Activated naive CD4-positive, alpha-beta T cell treated with anti-CD3 and anti-CD28 coated beads, Interleukin-2, amount 50 U/mL, for 16 hours (primary cell): ENCODE data around the gene RELN.

Source experiments
- DNase-seq: peaks from one replicate; pipeline ENCODE4 v3.0.0-alpha.2; 2020

The RELN gene

GRCh38 chr7:103889451-103889850 lies 100.0 kb downstream of the RELN start:
- no peak for DNase-seq

- DNase-seq, result no peak
Measured at GRCh38 chr7:103888603-103889153, 100.8 kb downstream of the RELN start.

- no peak for DNase-seq
Measured at GRCh38 chr7:103887853-103888602, 101.4 kb downstream of the RELN start.

- DNase-seq, result no peak
Measured at GRCh38 chr7:103887050-103887449, 102.4 kb downstream of the RELN start.

- DNase-seq, result no peak
Measured at GRCh38 chr7:103879928-103880600, 109.4 kb downstream of the RELN start.

- no peak for DNase-seq
Measured at GRCh38 chr7:103879411-103879810, 110.0 kb downstream of the RELN start.

- no peak for DNase-seq
Measured at GRCh38 chr7:103877565-103877964, 111.9 kb downstream of the RELN start.

- DNase-seq, result no peak
Measured at GRCh38 chr7:103875718-103876117, 113.7 kb downstream of the RELN start.

GRCh38 chr7:103871473-103871872 lies 118.0 kb downstream of the RELN start:
- no peak for DNase-seq

GRCh38 chr7:103870664-103871063 lies 118.8 kb downstream of the RELN start:
- no peak for DNase-seq

- no peak for DNase-seq
Measured at GRCh38 chr7:103867874-103868273, 121.6 kb downstream of the RELN start.

GRCh38 chr7:103866919-103867318 lies 122.5 kb downstream of the RELN start:
- DNase-seq, result no peak

- no peak for DNase-seq
Measured at GRCh38 chr7:103865442-103865841, 124.0 kb downstream of the RELN start.

GRCh38 chr7:103862302-103863035 lies 127.0 kb downstream of the RELN start:
- DNase-seq, result no peak

GRCh38 chr7:103859709-103860108 lies 129.7 kb downstream of the RELN start:
- DNase-seq, result no peak

- DNase-seq, result no peak
Measured at GRCh38 chr7:103857435-103857834, 132.0 kb downstream of the RELN start.

- DNase-seq, result no peak
Measured at GRCh38 chr7:103856929-103857328, 132.5 kb downstream of the RELN start.

GRCh38 chr7:103855671-103856070 lies 133.8 kb downstream of the RELN start:
- DNase-seq, result no peak

GRCh38 chr7:103854611-103855010 lies 134.8 kb downstream of the RELN start:
- no peak for DNase-seq

- DNase-seq, result no peak
Measured at GRCh38 chr7:103851357-103851756, 138.1 kb downstream of the RELN start.

GRCh38 chr7:103843689-103844480 lies 145.6 kb downstream of the RELN start:
- DNase-seq, result no peak

GRCh38 chr7:103833401-103833800 lies 156.1 kb downstream of the RELN start:
- no peak for DNase-seq

GRCh38 chr7:103832438-103832837 lies 157.0 kb downstream of the RELN start:
- no peak for DNase-seq
